BLaER1 treated with 17β-estradiol and CSF1 and Interleukin-3, amounts not matched to agents 10 nM and 100 nM (cell line): ENCODE measurements around the gene ZNF345.

Experiments used
- H3K27ac ChIP-seq, 11 experiments: shearing (Covaris generic); formaldehyde crosslinking; 2 replicates each; pipeline ENCODE4 v1.8.1; 2022
- H3K27me3 ChIP-seq, 11 experiments: shearing (Covaris generic); formaldehyde crosslinking; 2 replicates each; pipeline ENCODE4 v1.8.1; 2022
- H3K36me3 ChIP-seq, 11 experiments: shearing (Covaris generic); formaldehyde crosslinking; 2 replicates each; pipeline ENCODE4 v1.8.1; 2022
- H3K4me1 ChIP-seq, 10 experiments: shearing (Covaris generic); formaldehyde crosslinking; 2 replicates each; pipeline ENCODE4 v1.8.1; 2022
- H3K4me2 ChIP-seq, 11 experiments: shearing (Covaris generic); formaldehyde crosslinking; 2 replicates each; pipeline ENCODE4 v1.8.1; 2022
- H3K4me3 ChIP-seq, 10 experiments: shearing (Covaris generic); formaldehyde crosslinking; 2 replicates each; pipeline ENCODE4 v1.8.1; 2022
- H3K9ac ChIP-seq, 11 experiments: shearing (Covaris generic); formaldehyde crosslinking; 2 replicates each; pipeline ENCODE4 v1.8.1; 2022
- H3K9me3 ChIP-seq, 11 experiments: shearing (Covaris generic); formaldehyde crosslinking; replicated peaks in 1 of 11; 2 replicates each; pipeline ENCODE4 v1.8.1; 2022
- H4K20me1 ChIP-seq, 11 experiments: shearing (Covaris generic); formaldehyde crosslinking; 2 replicates each; pipeline ENCODE4 v1.8.1; 2022
- Cebpa-rat ChIP-seq, 11 experiments: shearing (Covaris generic); IDR thresholded peaks; 2 replicates each; pipeline ENCODE4 v1.8.1; 2022

The ZNF345 gene

DNA sequence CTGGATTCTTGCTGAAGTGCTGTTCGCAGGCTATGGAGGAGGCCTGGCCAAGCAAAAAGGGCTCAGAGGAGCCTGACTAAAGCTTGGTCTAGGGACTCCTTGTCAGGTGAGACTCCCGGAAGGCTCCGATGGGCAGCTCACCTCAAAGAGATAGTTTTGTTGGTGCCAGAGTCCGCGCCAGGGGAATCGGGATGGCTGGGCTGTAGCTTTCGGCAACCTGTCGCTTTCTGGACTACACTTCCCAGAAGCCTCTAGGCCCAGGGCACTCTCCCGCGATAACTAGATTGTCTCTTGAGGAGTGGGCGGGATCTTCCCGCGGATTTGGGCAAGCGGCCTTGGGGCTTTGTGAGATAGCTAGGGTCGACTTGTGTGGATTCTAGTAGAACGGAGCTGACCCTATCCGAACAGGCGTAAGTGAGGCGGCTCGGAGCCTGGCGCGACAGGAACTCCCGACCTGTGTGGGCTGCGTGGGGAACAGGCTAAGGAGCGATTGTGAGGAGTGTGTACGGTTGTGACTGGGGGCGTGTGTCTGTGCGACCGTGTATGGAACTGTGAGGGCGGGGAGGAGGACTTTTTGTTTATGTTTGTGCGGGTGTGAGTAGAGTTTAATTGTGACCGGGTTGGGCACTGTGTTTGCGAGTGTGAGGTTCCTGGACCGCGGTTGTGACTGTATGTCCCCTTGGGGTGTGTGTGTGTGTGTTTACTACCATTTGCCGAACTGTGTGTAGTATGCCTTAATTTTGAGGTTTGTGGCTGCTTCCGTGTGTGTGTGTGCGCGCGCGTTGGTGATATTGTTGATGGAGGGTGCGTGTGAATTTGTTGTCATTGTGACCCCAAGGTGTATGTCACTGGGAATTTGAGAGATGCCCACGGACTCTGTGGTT, at the start of gene ZNF345:
Gene ZNF345 (plus strand): TSS at position 318 of the 884 bp plus-strand sequence. CDS start 25,955 bp downstream, outside the sequence.
- H3K9me3 ChIP-seq, result peaks cover 51 to 72% (median 67%) of the 10 kb centered on the region in 11 experiments
- peaks cover 13 to 23% (median 20%) of the 10 kb centered on the region in 10 experiments for H3K4me1 ChIP-seq
- H3K27ac ChIP-seq, result peak within 1 kb of the TSS; percentile 67 to 90 (median 87)
- H4K20me1 ChIP-seq, result no peaks in the 10 kb centered on the region
- no peak for TF ChIP-seq Cebpa-rat (IDR thresholded peaks at IDR 0.05)
- H3K4me2 ChIP-seq, result peak within 1 kb of the TSS; percentile 82 to 96 (median 91)
- H3K9ac ChIP-seq, result peak within 1 kb of the TSS; percentile 81 to 94 (median 90)
- peaks cover 59 to 73% (median 67%) of the 10 kb centered on the region in 11 experiments for H3K36me3 ChIP-seq
- peak within 1 kb of the TSS; percentile 62 to 95 (median 86) for H3K4me3 ChIP-seq
- no peaks in the 10 kb centered on the region for H3K27me3 ChIP-seq

DNA sequence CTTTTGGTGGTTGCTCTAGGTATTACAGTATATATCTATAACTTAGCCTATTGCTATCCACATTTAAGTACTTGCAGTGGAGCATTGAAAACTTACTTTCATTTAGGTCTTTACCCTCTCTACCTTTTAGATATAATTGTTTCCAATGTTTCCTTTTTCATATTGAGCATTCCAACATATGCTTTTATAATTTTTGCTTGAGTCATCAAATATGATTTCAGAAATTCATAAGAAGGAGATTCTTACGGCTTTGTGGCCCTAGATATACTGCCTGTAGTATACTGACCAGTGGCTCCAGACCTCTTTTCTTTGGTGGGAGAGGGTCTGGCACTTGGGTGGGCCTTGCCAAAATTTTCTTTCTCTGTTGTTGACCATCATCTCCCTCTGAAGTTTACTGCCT, 45.3 kb upstream of the ZNF345 start:
- Histone ChIP-seq H3K27ac (no peak overlapping the region), H3K4me2 (no peak overlapping the region), H3K9me3 (peaks cover 99 to 100% (median 100%) of the 10 kb centered on the region in 11 experiments), H3K36me3 (peaks cover 97 to 100% (median 100%) of the 10 kb centered on the region in 11 experiments), H3K9ac (no peak overlapping the region), H3K4me3 (no peak overlapping the region), H3K4me1 (no peaks in the 10 kb centered on the region), H3K27me3 (no peaks in the 10 kb centered on the region), H4K20me1 (no peaks in the 10 kb centered on the region)
- no peak for TF ChIP-seq Cebpa-rat (IDR thresholded peaks at IDR 0.05)

DNA sequence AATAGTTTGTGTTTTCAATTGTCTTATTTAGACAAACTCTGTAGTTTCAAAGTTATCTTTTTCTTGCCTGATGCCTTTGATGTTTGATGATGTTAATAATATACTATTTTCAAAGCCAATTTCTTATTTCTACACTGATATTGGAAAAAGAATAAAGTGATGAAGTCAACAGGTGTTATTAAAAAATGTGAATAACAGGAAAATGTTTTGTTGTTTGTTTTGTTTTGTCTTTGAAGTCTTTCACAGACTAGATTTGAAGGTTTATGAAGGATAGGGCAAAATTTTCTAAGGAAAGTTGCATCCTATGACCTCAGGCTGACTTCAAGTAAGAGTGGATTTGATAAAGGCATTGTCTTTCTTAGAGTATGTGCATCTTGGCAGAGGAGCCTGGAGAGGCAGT, 43.6 kb upstream of the ZNF345 start:
- Histone ChIP-seq H3K4me2 (no peak overlapping the region), H4K20me1 (no peaks in the 10 kb centered on the region; a peak in 1 of 22 replicates), H3K9me3 (peaks cover 100% of the 10 kb centered on the region in 11 experiments), H3K27me3 (no peaks in the 10 kb centered on the region), H3K27ac (no peak overlapping the region), H3K4me1 (no peaks in the 10 kb centered on the region), H3K4me3 (no peak overlapping the region), H3K9ac (no peak overlapping the region), H3K36me3 (peaks cover 96 to 100% (median 100%) of the 10 kb centered on the region in 11 experiments)
- no peak for TF ChIP-seq Cebpa-rat (IDR thresholded peaks at IDR 0.05)

DNA sequence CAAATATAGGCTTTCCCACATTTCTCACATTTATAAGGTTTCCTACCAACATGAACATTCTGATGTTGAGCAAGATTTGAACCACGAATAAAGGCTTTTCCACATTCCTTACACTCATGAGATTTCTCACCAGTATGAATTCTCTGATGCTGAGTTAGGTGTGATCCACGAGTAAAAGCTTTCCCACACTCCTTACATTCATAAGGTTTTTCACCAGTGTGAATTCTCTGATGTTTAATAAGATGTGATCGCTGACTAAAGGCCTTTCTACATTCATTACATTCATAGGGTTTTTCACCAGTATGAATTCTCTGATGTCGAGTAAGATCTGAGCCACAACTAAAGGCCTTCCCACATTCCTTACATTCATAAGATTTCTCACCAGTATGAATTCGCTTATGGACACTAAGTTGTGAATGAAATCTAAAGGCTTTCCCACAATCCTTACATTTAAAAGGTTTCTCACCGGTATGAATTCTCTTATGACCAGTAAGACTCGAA, 31.5 kb upstream of the ZNF345 start:
- H3K27ac ChIP-seq, result no peak overlapping the region
- H3K9ac ChIP-seq, result no peak overlapping the region
- H3K27me3 ChIP-seq, result no peaks in the 10 kb centered on the region
- no peaks in the 10 kb centered on the region for H4K20me1 ChIP-seq
- H3K4me3 ChIP-seq, result peak overlapping the region; percentile 2 to 46 (median 30); a peak in 16 of 20 replicates
- peaks cover 99 to 100% (median 100%) of the 10 kb centered on the region in 11 experiments for H3K36me3 ChIP-seq
- H3K9me3 ChIP-seq, result peaks cover 100% of the 10 kb centered on the region in 11 experiments
- H3K4me1 ChIP-seq, result no peaks in the 10 kb centered on the region
- TF ChIP-seq Cebpa-rat (IDR thresholded peaks at IDR 0.05), result no peak
- no peak overlapping the region for H3K4me2 ChIP-seq

DNA sequence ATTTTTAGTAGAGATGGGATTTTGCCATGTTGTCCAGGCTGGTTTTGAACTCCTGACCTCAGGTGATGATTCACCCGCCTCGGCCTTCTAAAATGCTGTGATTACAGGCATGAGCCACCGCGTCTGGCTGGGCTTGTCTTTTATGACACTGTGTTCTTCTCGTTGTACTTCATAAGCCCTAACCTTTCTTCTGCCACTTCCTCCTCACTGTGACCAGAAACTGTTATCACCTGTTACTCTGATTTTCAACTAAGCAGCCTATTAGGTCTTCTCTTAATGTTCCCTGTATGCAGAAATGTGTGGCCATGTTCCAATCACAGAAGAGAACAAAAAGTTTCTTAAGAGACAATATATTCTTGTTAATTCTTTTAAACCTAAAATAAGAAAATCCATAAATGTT, 28.9 kb upstream of the ZNF345 start:
- Histone ChIP-seq H3K4me2 (no peak overlapping the region), H3K4me3 (peak overlapping the region in 5 of 10 experiments; percentile 11 to 30 (median 24); a peak in 7 of 20 replicates), H3K9me3 (peaks cover 100% of the 10 kb centered on the region in 11 experiments), H3K27ac (no peak overlapping the region), H3K36me3 (peaks cover 99 to 100% (median 100%) of the 10 kb centered on the region in 11 experiments), H4K20me1 (no peaks in the 10 kb centered on the region), H3K27me3 (no peaks in the 10 kb centered on the region), H3K9ac (no peak overlapping the region), H3K4me1 (no peaks in the 10 kb centered on the region)
- no peak for TF ChIP-seq Cebpa-rat (IDR thresholded peaks at IDR 0.05)

DNA sequence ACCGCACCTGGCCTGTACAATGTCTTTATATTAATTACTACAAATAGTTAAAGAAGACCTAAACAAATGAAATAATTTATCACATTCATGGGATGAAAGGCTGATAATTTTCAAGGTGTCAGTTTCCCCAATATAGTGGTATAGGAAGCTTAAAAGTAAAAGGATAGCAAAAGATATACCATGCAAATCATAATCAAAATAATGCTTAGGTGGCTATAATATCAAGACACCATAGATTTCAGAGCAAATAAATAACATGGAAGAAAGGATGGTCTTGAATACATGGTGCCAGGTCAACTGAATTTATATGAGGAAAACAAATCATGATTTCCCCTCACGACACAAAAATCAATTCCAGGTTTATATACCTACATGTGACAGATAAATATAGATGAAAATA, 17.2 kb upstream of the ZNF345 start:
- Histone ChIP-seq H3K9me3 (peaks cover 85 to 96% (median 91%) of the 10 kb centered on the region in 11 experiments), H4K20me1 (no peaks in the 10 kb centered on the region), H3K27ac (no peak overlapping the region), H3K36me3 (peaks cover 81 to 86% (median 84%) of the 10 kb centered on the region in 11 experiments), H3K27me3 (no peaks in the 10 kb centered on the region), H3K9ac (no peak overlapping the region), H3K4me3 (peak overlapping the region in 3 of 10 experiments; percentile 19 to 38 (median 25); a peak in 2 of 20 replicates), H3K4me2 (no peak overlapping the region), H3K4me1 (peaks cover 9 to 15% (median 11%) of the 10 kb centered on the region in 10 experiments; a peak in 17 of 20 replicates)
- no peak for TF ChIP-seq Cebpa-rat (IDR thresholded peaks at IDR 0.05)

DNA sequence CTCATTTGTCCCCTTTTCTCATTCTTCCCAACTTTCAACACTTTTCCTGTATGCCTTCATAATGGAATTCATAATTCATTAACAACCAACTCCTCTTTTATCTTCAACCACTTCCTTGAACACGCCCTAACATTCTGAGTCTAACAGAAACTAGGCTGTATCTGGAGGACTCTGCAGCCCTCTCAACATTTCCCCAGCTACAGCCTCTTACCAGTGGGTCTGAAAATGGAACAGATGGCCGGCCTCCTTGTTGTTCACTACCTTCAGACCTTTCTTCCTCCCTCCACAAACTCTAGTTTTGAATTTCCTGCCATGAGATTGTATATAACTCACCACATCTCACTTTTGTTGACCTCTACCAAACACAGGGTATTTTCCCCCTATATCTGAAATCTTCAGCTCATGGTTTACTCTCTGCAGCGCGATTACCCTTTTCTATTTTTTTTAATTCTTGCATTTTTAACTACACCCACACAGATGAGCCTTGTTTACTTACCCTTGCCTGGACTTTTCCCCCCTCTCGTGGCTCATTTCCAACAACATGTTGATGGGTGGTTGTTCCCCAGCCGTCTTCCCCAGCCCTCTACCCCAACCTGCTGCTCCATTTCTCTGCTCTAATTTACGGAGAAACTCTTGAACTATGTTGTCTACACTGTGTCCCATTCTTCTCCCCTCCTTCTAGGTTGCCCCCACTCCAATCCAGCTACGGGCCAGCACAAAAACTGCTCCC, 13.3 kb upstream of the ZNF345 start:
- Histone ChIP-seq H3K4me3 (peak overlapping the region; percentile 68 to 83 (median 72)), H3K9me3 (peaks cover 68 to 95% (median 77%) of the 10 kb centered on the region in 11 experiments), H3K9ac (peak overlapping the region; percentile 80 to 91 (median 88)), H3K27me3 (no peaks in the 10 kb centered on the region), H3K27ac (peak overlapping the region; percentile 71 to 93 (median 87)), H3K4me2 (peak overlapping the region; percentile 71 to 96 (median 87)), H3K4me1 (peaks cover 13 to 20% (median 16%) of the 10 kb centered on the region in 10 experiments; a peak in 18 of 20 replicates), H4K20me1 (no peaks in the 10 kb centered on the region), H3K36me3 (peaks cover 59 to 84% (median 72%) of the 10 kb centered on the region in 11 experiments)
- TF ChIP-seq Cebpa-rat (IDR thresholded peaks at IDR 0.05), result no peak

DNA sequence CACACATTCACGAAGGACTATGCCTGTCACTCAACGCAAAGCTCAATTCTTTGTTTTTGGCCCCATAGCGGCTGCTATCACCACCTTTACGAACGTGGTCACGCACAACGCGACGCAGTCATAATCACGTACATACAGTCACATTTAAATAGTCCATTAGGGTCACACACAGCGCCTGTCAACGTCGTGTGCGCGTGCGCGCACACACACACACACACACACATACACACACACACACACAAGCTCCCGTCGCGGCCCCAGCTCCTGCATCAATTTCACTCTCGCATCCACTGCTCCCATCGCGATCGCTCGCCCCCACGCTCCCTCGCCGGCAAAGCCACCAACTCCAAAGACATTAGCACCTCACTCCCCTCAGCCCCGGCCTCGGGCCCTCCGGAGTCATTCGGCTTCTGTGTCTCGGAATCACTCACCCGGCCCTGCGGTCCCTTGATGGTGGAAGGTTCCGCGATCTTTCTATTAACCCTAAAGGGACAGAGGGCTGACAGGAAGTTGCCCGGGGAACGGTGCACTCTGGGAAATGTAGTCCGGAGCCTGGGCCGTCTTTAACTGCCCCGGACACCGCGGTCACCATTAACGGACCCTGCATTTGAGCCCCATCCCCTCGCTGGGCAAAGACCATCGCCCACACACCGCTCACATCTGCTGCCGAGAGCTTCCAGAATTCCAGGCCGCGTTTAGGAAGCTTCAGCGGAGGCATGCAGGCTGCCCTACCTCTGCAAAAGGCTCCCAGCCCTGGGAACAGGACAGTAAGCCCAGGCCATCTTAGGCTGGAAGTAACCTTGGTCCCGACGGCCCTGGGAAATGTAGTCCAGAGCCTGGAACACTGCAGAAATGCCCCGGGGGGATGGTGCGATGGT, 12.5 kb upstream of the ZNF345 start, which contains the start of gene ZNF790:
Gene ZNF790 (minus strand): TSS at position 482 of the 878 bp plus-strand sequence. CDS start 12,768 bp downstream, outside the sequence.
- peak within 1 kb of the TSS; percentile 80 to 91 (median 88) for H3K9ac ChIP-seq
- H4K20me1 ChIP-seq, result no peaks in the 10 kb centered on the region
- H3K4me1 ChIP-seq, result peaks cover 13 to 20% (median 16%) of the 10 kb centered on the region in 10 experiments; a peak in 18 of 20 replicates
- TF ChIP-seq Cebpa-rat (IDR thresholded peaks at IDR 0.05), result no peak
- no peaks in the 10 kb centered on the region for H3K27me3 ChIP-seq
- H3K36me3 ChIP-seq, result peaks cover 59 to 84% (median 72%) of the 10 kb centered on the region in 11 experiments
- H3K9me3 ChIP-seq, result peaks cover 68 to 95% (median 77%) of the 10 kb centered on the region in 11 experiments
- H3K27ac ChIP-seq, result peak within 1 kb of the TSS; percentile 71 to 93 (median 87)
- peak within 1 kb of the TSS; percentile 71 to 96 (median 87) for H3K4me2 ChIP-seq
- H3K4me3 ChIP-seq, result peak within 1 kb of the TSS; percentile 68 to 83 (median 72)
